ENCODE data around the gene ENOSF1. TPM values are rescaled to one million over a fixed set of nuclear protein-coding genes. Genes with fewer than 3 reads are reported as not detected.

ENOSF1 gene
- total and polyA plus RNA-seq, 10 of the 15 experiments (the other 5 are each of a cell fraction or from before 2014, with no cell fraction given) = 12.5 to 43.3 (median 29.5) TPM

- intact Hi-C loops (cut with micrococcal nuclease; ENCODE audit: unreplicated experiment) = loop anchor here (1.0 to 5.0 kb wide), 4 partner anchors 70 to 120 kb away; partner anchors contain the start of gene YES1
- Histone ChIP-seq H3K9ac (ENCODE audit: control insufficient read depth, insufficient read depth, low read length) (no peak overlapping the region), H3K4me2 (ENCODE audit: control insufficient read depth, insufficient read depth) (no peak overlapping the region), H3K9me3 (replicated peaks; ENCODE audit: control insufficient read depth, insufficient read depth, low read length) (no peaks in the 10 kb centered on the region), H3K27me3 (replicated peaks in 1 of 2; ENCODE audit: control insufficient read depth in 2 of 2, insufficient read depth in 2 of 2, low read length in 1 of 2) (no peaks in the 10 kb centered on the region), H3K36me3 (ENCODE audit: control insufficient read depth in 2 of 2, insufficient read depth in 2 of 2, low read length in 1 of 2) (no peaks in the 10 kb centered on the region; a peak in 1 of 4 replicates), H3K4me3 (no peak overlapping the region), H2AFZ (ENCODE audit: control insufficient read depth, low read depth, low read length) (no peak overlapping the region), H4K20me1 (ENCODE audit: control insufficient read depth, insufficient read depth) (no peaks in the 10 kb centered on the region), H3K4me1 (ENCODE audit: control insufficient read depth, insufficient read depth, low read length) (no peaks in the 10 kb centered on the region), H3K27ac (ENCODE audit: control insufficient read depth, insufficient read depth) (no peak overlapping the region), H3K79me2 (ENCODE audit: control insufficient read depth, insufficient read depth, low read length) (no peaks in the 10 kb centered on the region)
- CTCF ChIA-PET = interaction anchor here (0.6 to 10.8 kb wide), 14 partner anchors 9 to 127 kb away, joined by 3 to 295 read pairs (median 7); no protein-coding TSS in a partner anchor
- RAD21 ChIA-PET (ENCODE audit: unreplicated experiment) = interaction anchor here (0.7 to 8.9 kb wide), 6 partner anchors 56 to 117 kb away, joined by 3 to 158 read pairs (median 7); no protein-coding TSS in a partner anchor
- SMC1A ChIA-PET (ENCODE audit: uncharacterized antibody, unreplicated experiment) = interaction anchor here (0.6 to 10.9 kb wide), 15 partner anchors 10 to 950 kb away, joined by 3 to 222 read pairs (median 5); no protein-coding TSS in a partner anchor
- POLR2A ChIA-PET = interaction anchor here (0.6 to 1.3 kb wide), 2 partner anchors 16 to 88 kb away, joined by 4 read pairs; no protein-coding TSS in a partner anchor
- BruUV-seq (replicated peaks) = no TSS peak
- FAIRE-seq (peak; percentile 95), ATAC-seq (peak; percentile 93), DNase-seq (ENCODE audit: low read depth, low spot score) (peak; percentile 30)
- in situ Hi-C loops (cut with MboI) = loop anchor here (5.0 to 25.0 kb wide), 2 partner anchors 90 to 220 kb away; no protein-coding TSS in a partner anchor
- TF ChIP-seq FOXM1 (IDR thresholded peaks at IDR 0.05; ENCODE audit: low read depth, low read length) (no peak), BACH1 (IDR thresholded peaks at IDR 0.05; ENCODE audit: borderline replicate concordance) (no peak), BHLHE40 (IDR thresholded peaks at IDR 0.05; ENCODE audit: borderline replicate concordance in 1 of 2, low read depth in 2 of 2, low read length in 1 of 2) (no peak), NRF1 (conservative IDR thresholded peaks at IDR 0.05; ENCODE audit: low read depth, low read length) (no peak), IKZF1 (conservative IDR thresholded peaks at IDR 0.05) (no peak), ZZZ3 (IDR thresholded peaks at IDR 0.05; ENCODE audit: control insufficient read depth, insufficient read length, low read depth) (no peak), E2F4 (IDR thresholded peaks at IDR 0.05; ENCODE audit: low read depth, low read length) (no peak), MTA2 (IDR thresholded peaks at IDR 0.05; ENCODE audit: low read depth) (no peak), HSF1 (IDR thresholded peaks at IDR 0.05; ENCODE audit: low read depth, low read length) (no peak), TCF7 (IDR thresholded peaks at IDR 0.05; ENCODE audit: borderline replicate concordance) (no peak), MYB (IDR thresholded peaks at IDR 0.05; ENCODE audit: borderline replicate concordance, low read depth, low read length) (no peak), RAD21 (IDR thresholded peaks at IDR 0.05; ENCODE audit: insufficient read depth, low read depth, low read length) (peak; percentile 91), IRF4 (IDR thresholded peaks at IDR 0.05; ENCODE audit: low read depth, low read length) (no peak), ZBTB11 (CRISPR knock-in tag; IDR thresholded peaks at IDR 0.05) (no peak)
Measured at GRCh38 chr18:741931-742512, 29.6 kb upstream of the ENOSF1 start.

All from GM12878 (cell line).